Suprapubic skin (tissue), 4 donors: ENCODE results near the gene FUT1. TPM values are rescaled to one million over a fixed set of nuclear protein-coding genes. Genes with fewer than 3 reads are reported as not detected.

Experiments
- DNase-seq, 2 donors: peaks; one replicate each; pipeline ENCODE4 v3.0.0-alpha.2; 2019; ENCODE audit warnings: low spot score in 2 of 2
- H3K27ac ChIP-seq: fragments of 200-600 bp; sonication (generic); one replicate; pipeline ENCODE4 v1.5.1; 2019
- H3K27me3 ChIP-seq: fragments of 200-600 bp; sonication (generic); one replicate; pipeline ENCODE4 v1.5.1; 2019
- H3K36me3 ChIP-seq: fragments of 200-600 bp; sonication (generic); one replicate; pipeline ENCODE4 v1.5.1; 2019
- H3K4me1 ChIP-seq: fragments of 200-600 bp; sonication (generic); one replicate; pipeline ENCODE4 v1.5.1; 2019
- H3K4me3 ChIP-seq: fragments of 200-600 bp; sonication (generic); one replicate; pipeline ENCODE4 v1.5.1; 2019; ENCODE audit warnings: mild to moderate bottlenecking
- H3K9me3 ChIP-seq: fragments of 200-600 bp; sonication (generic); one replicate; pipeline ENCODE4 v1.5.1; 2019
- CTCF ChIP-seq, 2 donors: fragments of 200-600 bp in 1 of 2; fragments of 450-650 bp in 1 of 2; sonication (generic) in 1 of 2; IDR thresholded peaks; one replicate each; pipeline ENCODE4 v1.5.1; 2016 to 2019; ENCODE audit warnings: antibody characterized with exemption in 2 of 2, mild to moderate bottlenecking in 1 of 2, moderate library complexity in 1 of 2
- EP300 ChIP-seq: sonication (generic); formaldehyde crosslinking; IDR thresholded peaks from one replicate; pipeline ENCODE4 v1.6.1; 2017; ENCODE audit warnings: antibody characterized with exemption
- POLR2A ChIP-seq, 2 donors: fragments of 450-650 bp; IDR thresholded peaks; one replicate each; pipeline ENCODE4 v1.6.1; 2017; ENCODE audit warnings: antibody characterized with exemption in 2 of 2, mild to moderate bottlenecking in 2 of 2, moderate library complexity in 2 of 2
- POLR2AphosphoS5 ChIP-seq, 3 donors: sonication (generic); formaldehyde crosslinking; IDR thresholded peaks; one replicate each; pipeline ENCODE4 v1.6.1; 2017; ENCODE audit warnings: antibody characterized with exemption in 3 of 3
- WGBS: methylation state at CpG from one replicate; pipeline ENCODE4 v1.1.5; 2018; 5-methylcytosine and 5-hydroxymethylcytosine counted together
- total RNA-seq, 4 donors: library from RNA; depleted of rRNA; stranded (reverse); fragments of >200 nt; gene quantifications; one replicate each; pipeline ENCODE4 v1.1.0, GENCODE V29; 2016

Gene FUT1
- total RNA-seq, 4 donors from 2014 or later: 1.2 to 3.9 (median 2.6) TPM

GRCh38 chr19:48702701-48703100 lies 49.7 kb downstream of the FUT1 start:
- DNase-seq: no peak
- no peak for TF ChIP-seq CTCF (IDR thresholded peaks at IDR 0.05)
- no peak for TF ChIP-seq POLR2AphosphoS5 (IDR thresholded peaks at IDR 0.05)
- TF ChIP-seq POLR2A (IDR thresholded peaks at IDR 0.05): no peak
- TF ChIP-seq EP300: no peak
- Histone ChIP-seq H3K4me3 (no peak overlapping the region), H3K27ac (no peak overlapping the region), H3K4me1 (no peaks in the 10 kb centered on the region), H3K36me3 (peaks cover 8% of the 10 kb centered on the region), H3K9me3 (no peaks in the 10 kb centered on the region), H3K27me3 (no peaks in the 10 kb centered on the region)
- 92% methylated on average over 13 of the region's 13 CpGs for WGBS

- 45% methylated on average over 4 of the region's 4 CpGs for WGBS
- no peaks in the 10 kb centered on the region for H3K36me3 ChIP-seq
Observed at GRCh38 chr19:48698046-48698445, 54.4 kb downstream of the FUT1 start.

More at GRCh38 chr19:48698046-48698445, 54.4 kb downstream of the FUT1 start:
- no peak overlapping the region for H3K27ac ChIP-seq
- H3K4me3 ChIP-seq: no peak overlapping the region
- peaks cover 21% of the 10 kb centered on the region for H3K4me1 ChIP-seq
- no peak for DNase-seq
- H3K27me3 ChIP-seq: no peaks in the 10 kb centered on the region
- H3K9me3 ChIP-seq: no peaks in the 10 kb centered on the region
- TF ChIP-seq POLR2AphosphoS5 (IDR thresholded peaks at IDR 0.05) (no peak), CTCF (IDR thresholded peaks at IDR 0.05) (no peak), POLR2A (IDR thresholded peaks at IDR 0.05) (no peak), EP300 (no peak)

Other genes starting within 250 kb of the FUT1 start
- gene LMTK3, start 240.8 kb downstream of the FUT1 start, total RNA-seq: 1 to 10 TPM; 1.3 to 3.5 (median 1.6) TPM
- gene SULT2B1, start 200.5 kb downstream of the FUT1 start, total RNA-seq: 100 to 1,000 TPM in 2 of 4 donors, 10 to 100 TPM in 2; 26.0 to 162 (median 122) TPM
- 1 to 10 TPM; 2.1 to 3.6 (median 2.8) TPM for gene SPACA4, start 145.9 kb downstream of the FUT1 start, total RNA-seq
- 1 to 10 TPM in 2 of 4 donors, under 1 TPM in 2; 0.87 to 5.1 (median 1.1) TPM for gene FAM83E, start 137.6 kb downstream of the FUT1 start, total RNA-seq
- gene RPL18, start 133.5 kb downstream of the FUT1 start, total RNA-seq: 1,000 to 10,000 TPM; 2,067 to 3,423 (median 3,271) TPM
- 1 to 10 TPM; 3.9 to 9.9 (median 5.6) TPM for gene SPHK2, start 133.1 kb downstream of the FUT1 start, total RNA-seq
- gene DBP, start 115.3 kb downstream of the FUT1 start, total RNA-seq: 10 to 100 TPM; 11.2 to 22.3 (median 17.8) TPM
- 10 to 100 TPM in 2 of 4 donors, 1 to 10 TPM in 2; 8.8 to 11.0 (median 9.7) TPM for gene CA11, start 106.5 kb downstream of the FUT1 start, total RNA-seq
- 1 to 10 TPM in 2 of 4 donors, under 1 TPM in 2; 0.64 to 2.2 (median 1.3) TPM for gene NTN5, start 79.6 kb downstream of the FUT1 start, total RNA-seq
- 10 to 100 TPM in 1 of 4 donors, 1 to 10 TPM in 3; 2.1 to 17.4 (median 4.9) TPM for gene FUT2, start 56.7 kb downstream of the FUT1 start, total RNA-seq
- gene MAMSTR, start 32.9 kb downstream of the FUT1 start, total RNA-seq: 1 to 10 TPM in 3 of 4 donors, under 1 TPM in 1; 0.57 to 1.6 (median 1.5) TPM
- 10 to 100 TPM in 1 of 4 donors, 1 to 10 TPM in 3; 5.1 to 16.1 (median 6.5) TPM for gene RASIP1, start 12.0 kb downstream of the FUT1 start, total RNA-seq
- gene IZUMO1, start 5.7 kb downstream of the FUT1 start, total RNA-seq: under 1 TPM in 2 of 4 donors, not detected in 2; 0.40 to 0.45 TPM
- not detected for gene FGF21, start 2.9 kb upstream of the FUT1 start, total RNA-seq
- 10 to 100 TPM; 33.5 to 50.6 (median 38.1) TPM for gene BCAT2, start 58.4 kb upstream of the FUT1 start, total RNA-seq
- gene HSD17B14, start 83.8 kb upstream of the FUT1 start, total RNA-seq: 1 to 10 TPM; 2.5 to 3.4 (median 3.1) TPM
- 1 to 10 TPM; 2.8 to 5.1 (median 5.0) TPM for gene PLEKHA4, start 116.0 kb upstream of the FUT1 start, total RNA-seq
- 100 to 1,000 TPM; 135 to 191 (median 144) TPM for gene PPP1R15A, start 119.8 kb upstream of the FUT1 start, total RNA-seq
- gene TULP2, start 146.1 kb upstream of the FUT1 start, total RNA-seq: not detected
- gene NUCB1, start 147.7 kb upstream of the FUT1 start, total RNA-seq: 100 to 1,000 TPM; 132 to 220 (median 204) TPM
- under 1 TPM in 1 of 4 donors, not detected in 3; 0.59 TPM for gene DHDH, start 181.1 kb upstream of the FUT1 start, total RNA-seq
- gene BAX, start 202.2 kb upstream of the FUT1 start, total RNA-seq: 10 to 100 TPM; 25.1 to 29.6 (median 27.5) TPM
- 1,000 to 10,000 TPM in 3 of 4 donors, 100 to 1,000 TPM in 1; 883 to 1,582 (median 1,278) TPM for gene FTL, start 212.7 kb upstream of the FUT1 start, total RNA-seq
- 10 to 100 TPM; 26.4 to 42.0 (median 31.6) TPM for gene GYS1, start 240.7 kb upstream of the FUT1 start, total RNA-seq
- gene RUVBL2, start 241.2 kb upstream of the FUT1 start, total RNA-seq: 10 to 100 TPM; 37.3 to 70.3 (median 68.8) TPM